ENCODE results near the gene AURKA. TPM values are rescaled to one million over a fixed set of nuclear protein-coding genes. Genes with fewer than 3 reads are reported as not detected.

Gene AURKA
- total and polyA plus RNA-seq, 12 donors, result 1.1 to 56.6 (median 3.1) TPM

DNA sequence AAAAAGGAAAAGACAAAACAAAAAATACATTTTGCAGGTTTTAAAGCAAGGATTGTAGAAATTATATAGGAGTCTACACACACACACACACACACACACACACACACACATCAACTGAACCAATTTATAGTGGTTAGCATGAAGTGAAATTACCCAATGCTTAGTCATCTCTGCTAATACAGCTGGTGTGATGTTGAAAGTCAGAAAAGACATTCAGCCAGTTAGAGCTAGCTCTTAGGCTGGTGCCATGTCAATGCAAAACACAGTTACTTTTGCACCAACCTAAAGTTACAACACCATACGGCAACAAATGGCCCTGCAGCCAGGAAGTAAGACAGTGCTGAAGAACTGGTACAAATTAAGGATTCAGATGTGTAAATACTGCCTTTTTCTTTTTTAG, 18.1 kb downstream of the AURKA start:
- 13 to 42% (median 29%) methylated on average over 1 of the region's 1 CpG for WGBS, 4 donors
- peaks cover 0 to 5% of the 10 kb centered on the region in 2 donors for H3K4me1 ChIP-seq (replicated peaks in 1 of 2)
- H3K27me3 ChIP-seq, result no peaks in the 10 kb centered on the region
- H3K9me3 ChIP-seq (replicated peaks in 1 of 3), result no peaks in the 10 kb centered on the region
- intact Hi-C loops (cut with DNase I), result no loop called here
- H3K4me3 ChIP-seq, result no peak overlapping the region
- peak overlapping the region in 3 of 5 donors; percentile 1 to 32 (median 26) for H3K27ac ChIP-seq
- DNase-seq, result peak in 3 of 7 donors; percentile 22 to 42 (median 31)
- TF ChIP-seq POLR2A (IDR thresholded peaks at IDR 0.05), result peak in 1 of 2 donors; percentile 21
- TF ChIP-seq, protein P1, sequence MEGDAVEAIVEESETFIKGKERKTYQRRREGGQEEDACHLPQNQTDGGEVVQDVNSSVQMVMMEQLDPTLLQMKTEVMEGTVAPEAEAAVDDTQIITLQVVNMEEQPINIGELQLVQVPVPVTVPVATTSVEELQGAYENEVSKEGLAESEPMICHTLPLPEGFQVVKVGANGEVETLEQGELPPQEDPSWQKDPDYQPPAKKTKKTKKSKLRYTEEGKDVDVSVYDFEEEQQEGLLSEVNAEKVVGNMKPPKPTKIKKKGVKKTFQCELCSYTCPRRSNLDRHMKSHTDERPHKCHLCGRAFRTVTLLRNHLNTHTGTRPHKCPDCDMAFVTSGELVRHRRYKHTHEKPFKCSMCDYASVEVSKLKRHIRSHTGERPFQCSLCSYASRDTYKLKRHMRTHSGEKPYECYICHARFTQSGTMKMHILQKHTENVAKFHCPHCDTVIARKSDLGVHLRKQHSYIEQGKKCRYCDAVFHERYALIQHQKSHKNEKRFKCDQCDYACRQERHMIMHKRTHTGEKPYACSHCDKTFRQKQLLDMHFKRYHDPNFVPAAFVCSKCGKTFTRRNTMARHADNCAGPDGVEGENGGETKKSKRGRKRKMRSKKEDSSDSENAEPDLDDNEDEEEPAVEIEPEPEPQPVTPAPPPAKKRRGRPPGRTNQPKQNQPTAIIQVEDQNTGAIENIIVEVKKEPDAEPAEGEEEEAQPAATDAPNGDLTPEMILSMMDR (IDR thresholded peaks at IDR 0.05), result no peak
- no peaks in the 10 kb centered on the region for H3K36me3 ChIP-seq (replicated peaks in 1 of 2)

DNA sequence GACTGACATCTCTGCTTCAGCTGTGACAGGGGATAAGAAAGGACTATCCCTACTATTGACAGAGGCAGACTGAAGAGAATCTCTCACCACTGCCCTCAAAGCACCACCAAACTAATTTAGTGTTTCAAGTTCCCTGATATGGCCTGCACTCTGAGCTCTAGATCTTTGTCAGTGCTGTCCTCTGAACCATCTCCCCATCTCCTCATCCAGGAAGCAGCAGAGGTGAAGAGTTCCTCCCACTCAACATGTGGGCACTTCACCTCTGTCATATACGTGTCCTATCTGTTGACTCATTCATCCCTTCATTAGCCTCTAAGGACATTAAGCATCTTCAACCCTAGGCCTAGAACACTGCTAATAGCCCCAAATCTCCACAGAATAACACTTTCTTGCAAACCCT, 19.2 kb downstream of the AURKA start:
- 63 to 88% (median 77%) methylated on average over 1 of the region's 1 CpG for WGBS, 4 donors

DNA sequence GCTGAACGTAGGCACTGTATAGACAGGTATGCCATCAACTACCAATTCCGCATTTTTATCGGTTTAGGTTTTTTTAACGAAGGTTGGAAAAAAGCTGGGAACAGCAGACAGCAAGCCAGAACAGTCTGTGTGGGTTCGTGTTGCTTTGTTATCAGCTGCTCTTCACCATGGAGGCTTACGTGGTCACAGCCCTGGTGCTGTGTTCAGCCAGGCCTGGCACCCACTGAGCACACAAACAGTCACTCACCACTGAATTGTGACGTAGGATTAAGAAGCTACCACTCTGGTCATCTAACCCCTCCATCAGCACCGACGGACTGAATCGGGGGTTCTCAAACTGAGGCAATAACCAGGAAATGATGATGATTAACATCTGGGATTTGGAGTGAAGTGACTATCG, 20.0 kb downstream of the AURKA start:
- Histone ChIP-seq H3K36me3 (replicated peaks in 1 of 2) (peaks cover 0 to 16% of the 10 kb centered on the region in 2 donors), H3K4me1 (replicated peaks in 1 of 2) (peaks cover 0 to 5% of the 10 kb centered on the region in 2 donors), H3K27me3 (no peaks in the 10 kb centered on the region), H3K27ac (no peak overlapping the region), H3K4me3 (no peak overlapping the region), H3K9me3 (replicated peaks in 1 of 3) (no peaks in the 10 kb centered on the region)
- WGBS, 4 donors, result 89 to 95% (median 92%) methylated on average over 11 of the region's 11 CpGs
- no peak for DNase-seq
- intact Hi-C loops (cut with DNase I), result no loop called here
- TF ChIP-seq, protein P1 (IDR thresholded peaks at IDR 0.05), result no peak
- no peak for TF ChIP-seq POLR2A (IDR thresholded peaks at IDR 0.05)

More for the DNA sequence above, 19.2 kb downstream of the AURKA start:
- no peaks in the 10 kb centered on the region for H3K9me3 ChIP-seq (replicated peaks in 1 of 3)
- no peaks in the 10 kb centered on the region for H3K27me3 ChIP-seq
- TF ChIP-seq POLR2A (IDR thresholded peaks at IDR 0.05), result no peak
- TF ChIP-seq, protein P1 (IDR thresholded peaks at IDR 0.05), result no peak
- H3K4me3 ChIP-seq, result no peak overlapping the region
- H3K27ac ChIP-seq, result no peak overlapping the region
- intact Hi-C loops (cut with DNase I), result no loop called here
- no peak for DNase-seq
- H3K4me1 ChIP-seq (replicated peaks in 1 of 2), result peaks cover 0 to 5% of the 10 kb centered on the region in 2 donors
- peaks cover 0 to 10% of the 10 kb centered on the region in 2 donors for H3K36me3 ChIP-seq (replicated peaks in 1 of 2)

DNA sequence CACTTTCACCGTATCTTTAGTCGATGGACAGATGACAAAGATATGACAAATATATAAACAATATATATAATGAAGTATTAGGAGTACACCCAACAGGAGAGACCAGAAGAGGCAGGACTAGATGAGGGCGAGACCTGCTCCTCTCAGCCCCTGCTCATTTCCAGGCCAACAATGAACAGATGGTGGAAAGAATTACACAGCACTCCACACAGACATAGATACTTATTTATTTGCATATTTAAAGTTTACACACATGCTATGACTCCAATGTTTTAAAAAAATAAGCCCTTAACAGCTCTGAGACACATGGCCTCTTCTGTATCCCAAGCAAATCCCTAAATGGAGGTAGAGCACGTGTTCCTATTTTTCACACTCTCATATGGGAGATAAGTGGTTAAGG, 22.8 kb downstream of the AURKA start:
- Histone ChIP-seq H3K27ac (no peak overlapping the region), H3K27me3 (no peaks in the 10 kb centered on the region), H3K9me3 (replicated peaks in 1 of 3) (no peaks in the 10 kb centered on the region), H3K36me3 (replicated peaks in 1 of 2) (peaks cover 0 to 38% of the 10 kb centered on the region in 2 donors), H3K4me3 (no peak overlapping the region), H3K4me1 (replicated peaks in 1 of 2) (peaks cover 0 to 3% of the 10 kb centered on the region in 2 donors)
- 93 to 99% (median 95%) methylated on average over 4 of the region's 4 CpGs for WGBS, 4 donors
- DNase-seq, result no peak
- intact Hi-C loops (cut with DNase I), result no loop called here
- TF ChIP-seq, protein P1 (IDR thresholded peaks at IDR 0.05), result no peak
- no peak for TF ChIP-seq POLR2A (IDR thresholded peaks at IDR 0.05)

Measured in adrenal gland (tissue), 12 donors.